GM11168 (cell line): ENCODE data around the gene KCNH1.
"Not testable (repeated sequence)": the region's sequence is repeated elsewhere in the genome, so short reads cannot be mapped to it uniquely, and the experiment has no call there.

Experiments
- in situ Hi-C: fragments of 300-500 bp; cut with MboI; formaldehyde crosslinking; loops from one replicate; pipeline ENCODE4 v1.12.0; 2022; ENCODE audit warnings: low sequenced_read_pairs; ENCODE audit not compliant: unreplicated experiment

The KCNH1 gene

GRCh38 chr1:211013346-211014240 is 120.4 kb downstream of the KCNH1 start:
- in situ Hi-C loops: no loop called here

GRCh38 chr1:211011128-211011527 is 122.8 kb downstream of the KCNH1 start:
- in situ Hi-C loops: not testable (repeated sequence)

GRCh38 chr1:211009944-211010343 is 124.0 kb downstream of the KCNH1 start:
- in situ Hi-C loops: no loop called here

- in situ Hi-C loops: no loop called here
These were observed 126.1 kb downstream of the KCNH1 start for GRCh38 chr1:211007830-211008229.

- in situ Hi-C loops: not testable (repeated sequence)
These were observed 138.0 kb downstream of the KCNH1 start for GRCh38 chr1:210995931-210996330.

GRCh38 chr1:210992837-210993236 is 141.1 kb downstream of the KCNH1 start:
- in situ Hi-C loops: no loop called here

GRCh38 chr1:210989905-210990304 is 144.0 kb downstream of the KCNH1 start:
- in situ Hi-C loops: no loop called here

- in situ Hi-C loops: no loop called here
These were observed 152.5 kb downstream of the KCNH1 start for GRCh38 chr1:210981490-210981889.

- in situ Hi-C loops: no loop called here
These were observed 153.9 kb downstream of the KCNH1 start for GRCh38 chr1:210980082-210980481.

- in situ Hi-C loops: no loop called here
These were observed 155.0 kb downstream of the KCNH1 start for GRCh38 chr1:210978974-210979354.

- in situ Hi-C loops: no loop called here
These were observed 155.5 kb downstream of the KCNH1 start for GRCh38 chr1:210978316-210978973.

- in situ Hi-C loops: no loop called here
These were observed 182.7 kb downstream of the KCNH1 start for GRCh38 chr1:210951279-210951678.

- in situ Hi-C loops: not testable (repeated sequence)
These were observed 183.9 kb downstream of the KCNH1 start for GRCh38 chr1:210949940-210950546.

- in situ Hi-C loops: no loop called here
These were observed 184.5 kb downstream of the KCNH1 start for GRCh38 chr1:210949489-210949888.

- in situ Hi-C loops: no loop called here
These were observed 184.9 kb downstream of the KCNH1 start for GRCh38 chr1:210949039-210949438.

- in situ Hi-C loops: no loop called here
These were observed 189.7 kb downstream of the KCNH1 start for GRCh38 chr1:210944252-210944651.

GRCh38 chr1:210942513-210942912 is 191.4 kb downstream of the KCNH1 start:
- in situ Hi-C loops: no loop called here

- in situ Hi-C loops: no loop called here
These were observed 193.8 kb downstream of the KCNH1 start for GRCh38 chr1:210940081-210940617.

- in situ Hi-C loops: no loop called here
These were observed 195.5 kb downstream of the KCNH1 start for GRCh38 chr1:210938416-210938925.

GRCh38 chr1:210937846-210938245 is 196.1 kb downstream of the KCNH1 start:
- in situ Hi-C loops: no loop called here

- in situ Hi-C loops: no loop called here
These were observed 198.0 kb downstream of the KCNH1 start for GRCh38 chr1:210935905-210936304.
